SK-N-SH treated with all-trans-retinoic acid at 6 μM for 48 hours (cell line): ENCODE data around the gene ACBD5.
"Not testable (repeated sequence)": the region's sequence is repeated elsewhere in the genome, so short reads cannot be mapped to it uniquely, and the experiment has no call there.

Experiments used
- ATAC-seq: fragments of 200-7000 bp; cut with Tn5 transposase; 3 replicates; pipeline ENCODE4 v1.9.1; 2020; ENCODE audit warnings: mild to moderate bottlenecking, moderate library complexity
- ARNTL ChIP-seq: fragments of 450-650 bp; formaldehyde crosslinking; IDR thresholded peaks from 2 replicates; pipeline ENCODE4 v1.5.0; 2020; ENCODE audit warnings: low read depth, mild to moderate bottlenecking, moderate library complexity, borderline replicate concordance
- BACH2 ChIP-seq: fragments of 250-450 bp; sonication (Bioruptor Pico); IDR thresholded peaks from 2 replicates; pipeline ENCODE4 v1.9.0; 2021; ENCODE audit warnings: mild to moderate bottlenecking, borderline replicate concordance
- CSDC2 ChIP-seq: fragments of 250-450 bp; sonication (Bioruptor Pico); IDR thresholded peaks from 2 replicates; pipeline ENCODE4 v1.5.0; 2020; ENCODE audit warnings: mild to moderate bottlenecking, moderate library complexity
- GLIS3 ChIP-seq: fragments of 250-450 bp; sonication (Bioruptor Pico); IDR thresholded peaks from 2 replicates; pipeline ENCODE4 v1.5.0; 2020; ENCODE audit warnings: mild to moderate bottlenecking, moderate library complexity
- OSR1 ChIP-seq: fragments of 250-450 bp; sonication (Bioruptor Pico); IDR thresholded peaks from 2 replicates; pipeline ENCODE4 v1.8.0; 2022; ENCODE audit warnings: moderate library complexity, mild to moderate bottlenecking, inconsistent platforms
- PPARA ChIP-seq: fragments of 250-450 bp; sonication (Bioruptor Pico); IDR thresholded peaks from 2 replicates; pipeline ENCODE4 v1.5.0; 2020; ENCODE audit warnings: mild to moderate bottlenecking, borderline replicate concordance
- SNAI2 ChIP-seq: fragments of 250-450 bp; sonication (Bioruptor Pico); IDR thresholded peaks from 2 replicates; pipeline ENCODE4 v1.5.0; 2020; ENCODE audit warnings: mild to moderate bottlenecking, moderate library complexity
- TCF4 ChIP-seq: fragments of 250-450 bp; sonication (Bioruptor Pico); IDR thresholded peaks from 2 replicates; pipeline ENCODE4 v1.8.0; 2021; ENCODE audit warnings: mild to moderate bottlenecking, moderate library complexity, borderline replicate concordance
- TOX ChIP-seq: fragments of 250-450 bp; sonication (Bioruptor Pico); IDR thresholded peaks from 2 replicates; pipeline ENCODE4 v1.8.0; 2021; ENCODE audit warnings: mild to moderate bottlenecking, moderate library complexity, borderline replicate concordance
- ZC3H10 ChIP-seq: fragments of 250-450 bp; sonication (Bioruptor Pico); IDR thresholded peaks from 2 replicates; pipeline ENCODE4 v1.5.1; 2021; ENCODE audit warnings: mild to moderate bottlenecking, moderate library complexity
- ZFP3 ChIP-seq: fragments of 250-450 bp; sonication (Bioruptor Pico); IDR thresholded peaks from 2 replicates; pipeline ENCODE4 v1.5.0; 2020; ENCODE audit warnings: mild to moderate bottlenecking, moderate library complexity
- ZFP30 ChIP-seq: fragments of 450-650 bp; formaldehyde crosslinking; IDR thresholded peaks from 2 replicates; pipeline ENCODE4 v1.5.0; 2022; ENCODE audit warnings: mild to moderate bottlenecking, moderate library complexity
- ZNF70 ChIP-seq: fragments of 450-650 bp; formaldehyde crosslinking; IDR thresholded peaks from 2 replicates; pipeline ENCODE4 v1.5.0; 2020; ENCODE audit warnings: mild to moderate bottlenecking, moderate library complexity
- ZNF8 ChIP-seq: fragments of 450-650 bp; formaldehyde crosslinking; IDR thresholded peaks from 2 replicates; pipeline ENCODE4 v1.5.0; 2020; ENCODE audit warnings: mild to moderate bottlenecking, moderate library complexity
- TF ChIP-seq, protein P1 (sequence below): fragments of 250-450 bp; sonication (Bioruptor Pico); IDR thresholded peaks from 2 replicates; pipeline ENCODE4 v1.5.0; 2020; ENCODE audit warnings: mild to moderate bottlenecking, moderate library complexity
- TF ChIP-seq, protein P2 (sequence below): fragments of 250-450 bp; sonication (Bioruptor Pico); IDR thresholded peaks from 2 replicates; pipeline ENCODE4 v1.8.0; 2021; ENCODE audit warnings: low read depth, mild to moderate bottlenecking, moderate library complexity, borderline replicate concordance
- TF ChIP-seq, protein P3 (sequence below): fragments of 250-450 bp; sonication (Bioruptor Pico); IDR thresholded peaks from 2 replicates; pipeline ENCODE4 v1.8.0; 2020; ENCODE audit warnings: mild to moderate bottlenecking, moderate library complexity, borderline replicate concordance
- TF ChIP-seq, protein P4 (sequence below): fragments of 250-450 bp; sonication (Bioruptor Pico); IDR thresholded peaks from 2 replicates; pipeline ENCODE4 v1.5.1; 2021; ENCODE audit warnings: mild to moderate bottlenecking, moderate library complexity

The ACBD5 gene, protein sequence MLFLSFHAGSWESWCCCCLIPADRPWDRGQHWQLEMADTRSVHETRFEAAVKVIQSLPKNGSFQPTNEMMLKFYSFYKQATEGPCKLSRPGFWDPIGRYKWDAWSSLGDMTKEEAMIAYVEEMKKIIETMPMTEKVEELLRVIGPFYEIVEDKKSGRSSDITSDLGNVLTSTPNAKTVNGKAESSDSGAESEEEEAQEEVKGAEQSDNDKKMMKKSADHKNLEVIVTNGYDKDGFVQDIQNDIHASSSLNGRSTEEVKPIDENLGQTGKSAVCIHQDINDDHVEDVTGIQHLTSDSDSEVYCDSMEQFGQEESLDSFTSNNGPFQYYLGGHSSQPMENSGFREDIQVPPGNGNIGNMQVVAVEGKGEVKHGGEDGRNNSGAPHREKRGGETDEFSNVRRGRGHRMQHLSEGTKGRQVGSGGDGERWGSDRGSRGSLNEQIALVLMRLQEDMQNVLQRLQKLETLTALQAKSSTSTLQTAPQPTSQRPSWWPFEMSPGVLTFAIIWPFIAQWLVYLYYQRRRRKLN

DNA sequence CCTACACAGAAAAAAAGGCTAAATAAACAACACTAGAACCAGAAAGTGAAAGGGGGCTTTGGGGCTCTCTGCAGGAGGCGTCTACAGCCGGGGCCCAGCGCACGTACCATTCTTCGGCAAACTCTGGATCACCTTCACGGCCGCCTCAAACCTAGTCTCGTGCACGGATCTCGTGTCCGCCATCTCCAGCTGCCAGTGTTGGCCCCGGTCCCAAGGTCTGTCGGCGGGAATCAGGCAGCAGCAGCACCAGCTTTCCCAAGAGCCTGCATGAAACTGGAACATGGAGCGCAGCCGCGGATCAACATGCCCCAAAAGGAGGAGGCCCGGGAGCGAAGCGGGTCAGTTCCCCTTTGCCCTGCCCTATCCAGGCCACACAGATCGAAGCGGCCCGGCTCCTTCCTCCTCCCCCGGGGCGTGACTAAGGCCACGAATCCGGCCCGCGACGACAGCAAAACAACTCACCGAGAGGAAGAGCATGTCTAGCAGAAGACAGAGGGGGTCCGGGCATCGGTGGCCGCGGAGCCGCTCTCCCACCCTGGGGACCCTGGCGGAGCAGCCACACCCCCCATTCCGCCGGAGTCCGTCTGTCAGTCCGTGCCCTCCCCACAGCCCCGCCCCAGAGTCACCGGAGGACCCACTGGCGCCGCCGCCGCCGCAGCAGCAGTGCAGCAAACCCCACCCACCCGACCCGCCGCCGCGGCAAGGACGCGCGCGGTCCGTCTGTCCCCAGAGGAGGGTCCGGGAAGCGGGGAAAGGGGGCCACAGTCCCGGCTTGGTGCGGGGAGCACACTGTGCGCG lies at the start of gene ACBD5:
TSS of gene ACBD5 (minus strand) at position 586 of the 798 bp plus-strand sequence. CDS start at position 477, 109 bp downstream.
- TF ChIP-seq TOX: no peak
- TF ChIP-seq SNAI2 (CRISPR knock-in tag): no peak
- TF ChIP-seq ARNTL (CRISPR knock-in tag): no peak
- TF ChIP-seq, protein P1, sequence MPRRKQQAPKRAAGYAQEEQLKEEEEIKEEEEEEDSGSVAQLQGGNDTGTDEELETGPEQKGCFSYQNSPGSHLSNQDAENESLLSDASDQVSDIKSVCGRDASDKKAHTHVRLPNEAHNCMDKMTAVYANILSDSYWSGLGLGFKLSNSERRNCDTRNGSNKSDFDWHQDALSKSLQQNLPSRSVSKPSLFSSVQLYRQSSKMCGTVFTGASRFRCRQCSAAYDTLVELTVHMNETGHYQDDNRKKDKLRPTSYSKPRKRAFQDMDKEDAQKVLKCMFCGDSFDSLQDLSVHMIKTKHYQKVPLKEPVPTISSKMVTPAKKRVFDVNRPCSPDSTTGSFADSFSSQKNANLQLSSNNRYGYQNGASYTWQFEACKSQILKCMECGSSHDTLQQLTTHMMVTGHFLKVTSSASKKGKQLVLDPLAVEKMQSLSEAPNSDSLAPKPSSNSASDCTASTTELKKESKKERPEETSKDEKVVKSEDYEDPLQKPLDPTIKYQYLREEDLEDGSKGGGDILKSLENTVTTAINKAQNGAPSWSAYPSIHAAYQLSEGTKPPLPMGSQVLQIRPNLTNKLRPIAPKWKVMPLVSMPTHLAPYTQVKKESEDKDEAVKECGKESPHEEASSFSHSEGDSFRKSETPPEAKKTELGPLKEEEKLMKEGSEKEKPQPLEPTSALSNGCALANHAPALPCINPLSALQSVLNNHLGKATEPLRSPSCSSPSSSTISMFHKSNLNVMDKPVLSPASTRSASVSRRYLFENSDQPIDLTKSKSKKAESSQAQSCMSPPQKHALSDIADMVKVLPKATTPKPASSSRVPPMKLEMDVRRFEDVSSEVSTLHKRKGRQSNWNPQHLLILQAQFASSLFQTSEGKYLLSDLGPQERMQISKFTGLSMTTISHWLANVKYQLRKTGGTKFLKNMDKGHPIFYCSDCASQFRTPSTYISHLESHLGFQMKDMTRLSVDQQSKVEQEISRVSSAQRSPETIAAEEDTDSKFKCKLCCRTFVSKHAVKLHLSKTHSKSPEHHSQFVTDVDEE: no peak
- TF ChIP-seq, protein P2, sequence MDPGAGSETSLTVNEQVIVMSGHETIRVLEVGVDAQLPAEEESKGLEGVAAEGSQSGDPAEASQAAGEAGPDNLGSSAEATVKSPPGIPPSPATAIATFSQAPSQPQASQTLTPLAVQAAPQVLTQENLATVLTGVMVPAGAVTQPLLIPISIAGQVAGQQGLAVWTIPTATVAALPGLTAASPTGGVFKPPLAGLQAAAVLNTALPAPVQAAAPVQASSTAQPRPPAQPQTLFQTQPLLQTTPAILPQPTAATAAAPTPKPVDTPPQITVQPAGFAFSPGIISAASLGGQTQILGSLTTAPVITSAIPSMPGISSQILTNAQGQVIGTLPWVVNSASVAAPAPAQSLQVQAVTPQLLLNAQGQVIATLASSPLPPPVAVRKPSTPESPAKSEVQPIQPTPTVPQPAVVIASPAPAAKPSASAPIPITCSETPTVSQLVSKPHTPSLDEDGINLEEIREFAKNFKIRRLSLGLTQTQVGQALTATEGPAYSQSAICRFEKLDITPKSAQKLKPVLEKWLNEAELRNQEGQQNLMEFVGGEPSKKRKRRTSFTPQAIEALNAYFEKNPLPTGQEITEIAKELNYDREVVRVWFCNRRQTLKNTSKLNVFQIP: no peak
- TF ChIP-seq, protein P3, sequence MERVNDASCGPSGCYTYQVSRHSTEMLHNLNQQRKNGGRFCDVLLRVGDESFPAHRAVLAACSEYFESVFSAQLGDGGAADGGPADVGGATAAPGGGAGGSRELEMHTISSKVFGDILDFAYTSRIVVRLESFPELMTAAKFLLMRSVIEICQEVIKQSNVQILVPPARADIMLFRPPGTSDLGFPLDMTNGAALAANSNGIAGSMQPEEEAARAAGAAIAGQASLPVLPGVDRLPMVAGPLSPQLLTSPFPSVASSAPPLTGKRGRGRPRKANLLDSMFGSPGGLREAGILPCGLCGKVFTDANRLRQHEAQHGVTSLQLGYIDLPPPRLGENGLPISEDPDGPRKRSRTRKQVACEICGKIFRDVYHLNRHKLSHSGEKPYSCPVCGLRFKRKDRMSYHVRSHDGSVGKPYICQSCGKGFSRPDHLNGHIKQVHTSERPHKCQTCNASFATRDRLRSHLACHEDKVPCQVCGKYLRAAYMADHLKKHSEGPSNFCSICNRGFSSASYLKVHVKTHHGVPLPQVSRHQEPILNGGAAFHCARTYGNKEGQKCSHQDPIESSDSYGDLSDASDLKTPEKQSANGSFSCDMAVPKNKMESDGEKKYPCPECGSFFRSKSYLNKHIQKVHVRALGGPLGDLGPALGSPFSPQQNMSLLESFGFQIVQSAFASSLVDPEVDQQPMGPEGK: no peak
- TF ChIP-seq PPARA (CRISPR knock-in tag): no peak
- no peak for TF ChIP-seq ZC3H10
- TF ChIP-seq GLIS3 (CRISPR knock-in tag): no peak
- no peak for TF ChIP-seq ZFP3 (CRISPR knock-in tag)
- no peak for TF ChIP-seq TCF4 (CRISPR knock-in tag)
- TF ChIP-seq CSDC2 (CRISPR knock-in tag): no peak
- TF ChIP-seq, protein P4, sequence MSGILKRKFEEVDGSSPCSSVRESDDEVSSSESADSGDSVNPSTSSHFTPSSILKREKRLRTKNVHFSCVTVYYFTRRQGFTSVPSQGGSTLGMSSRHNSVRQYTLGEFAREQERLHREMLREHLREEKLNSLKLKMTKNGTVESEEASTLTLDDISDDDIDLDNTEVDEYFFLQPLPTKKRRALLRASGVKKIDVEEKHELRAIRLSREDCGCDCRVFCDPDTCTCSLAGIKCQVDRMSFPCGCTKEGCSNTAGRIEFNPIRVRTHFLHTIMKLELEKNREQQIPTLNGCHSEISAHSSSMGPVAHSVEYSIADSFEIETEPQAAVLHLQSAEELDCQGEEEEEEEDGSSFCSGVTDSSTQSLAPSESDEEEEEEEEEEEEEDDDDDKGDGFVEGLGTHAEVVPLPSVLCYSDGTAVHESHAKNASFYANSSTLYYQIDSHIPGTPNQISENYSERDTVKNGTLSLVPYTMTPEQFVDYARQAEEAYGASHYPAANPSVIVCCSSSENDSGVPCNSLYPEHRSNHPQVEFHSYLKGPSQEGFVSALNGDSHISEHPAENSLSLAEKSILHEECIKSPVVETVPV (CRISPR knock-in tag): no peak
- no peak for TF ChIP-seq OSR1 (CRISPR knock-in tag)
- TF ChIP-seq BACH2 (CRISPR knock-in tag): no peak
- TF ChIP-seq ZNF70: no peak

DNA sequence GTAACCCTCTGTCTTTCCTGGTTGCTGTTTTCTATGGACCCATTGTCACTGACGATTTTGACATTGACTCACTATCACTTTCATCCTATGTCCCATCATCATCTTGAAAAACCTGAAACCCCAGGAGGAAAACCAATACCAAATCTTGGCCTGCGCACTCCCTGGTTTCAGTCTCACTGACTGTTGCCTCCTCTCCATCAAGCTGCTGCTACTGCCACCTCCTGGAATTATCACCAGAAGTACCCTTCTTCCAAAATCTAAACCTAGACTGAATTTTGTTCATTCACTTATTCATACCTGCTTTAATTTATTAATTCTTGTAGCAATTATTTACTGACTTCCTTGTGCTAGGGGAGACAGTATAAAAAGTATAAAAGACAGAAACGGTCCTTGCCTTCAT lies 44.5 kb upstream of the ACBD5 start:
- TF ChIP-seq GLIS3 (CRISPR knock-in tag) (no peak), SNAI2 (CRISPR knock-in tag) (no peak), ZFP30 (no peak), TOX (no peak), BACH2 (CRISPR knock-in tag) (no peak), ZC3H10 (no peak), ARNTL (CRISPR knock-in tag) (no peak)
- TF ChIP-seq, protein P4 (CRISPR knock-in tag): no peak
- ATAC-seq: peak; percentile 37; the same call in 1 of the 3 replicates

More for the DNA sequence above, at the start of gene ACBD5:
- peak; percentile 77 for ATAC-seq

DNA sequence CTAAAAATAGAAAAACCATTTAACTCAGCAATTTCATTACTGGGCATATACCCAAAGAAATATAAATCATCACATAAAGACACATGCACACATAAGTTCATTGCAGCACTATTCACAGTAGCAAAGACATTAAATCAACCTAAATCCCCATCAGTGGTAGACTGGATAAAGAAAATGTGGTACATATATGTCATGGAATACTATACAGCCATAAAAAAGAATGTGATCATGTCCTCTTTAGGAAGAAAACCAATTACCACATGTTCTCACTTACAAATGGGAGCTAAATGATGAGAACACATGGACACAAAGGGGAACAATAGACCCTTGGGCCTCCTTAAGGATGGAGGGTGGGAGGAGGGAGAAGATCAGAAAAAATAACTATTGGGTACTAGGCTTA lies 36.0 kb upstream of the ACBD5 start:
- ATAC-seq: no peak
- TF ChIP-seq ZNF8 (CRISPR knock-in tag) (peak; percentile 81), GLIS3 (CRISPR knock-in tag) (no peak), ZFP3 (CRISPR knock-in tag) (no peak)

DNA sequence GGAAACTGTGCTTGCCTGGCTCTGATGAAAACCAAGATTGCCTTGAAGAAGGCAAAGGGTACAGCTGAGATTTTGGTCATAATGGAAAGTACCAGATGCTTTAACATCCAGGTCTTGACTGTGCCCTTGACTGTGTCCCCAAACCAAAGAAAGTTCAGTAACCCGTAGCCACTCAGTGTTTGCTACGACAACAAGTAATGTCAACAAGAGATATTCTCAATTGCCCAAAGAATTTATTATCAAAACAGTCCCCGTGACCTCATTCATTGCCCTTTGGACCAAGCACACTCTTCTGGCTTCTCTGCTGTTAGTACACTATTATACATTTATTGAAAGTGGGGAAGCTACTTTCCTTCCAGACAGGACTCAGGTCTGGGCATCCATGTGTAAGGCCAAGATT lies 25.4 kb upstream of the ACBD5 start:
- not testable (repeated sequence) for ATAC-seq

DNA sequence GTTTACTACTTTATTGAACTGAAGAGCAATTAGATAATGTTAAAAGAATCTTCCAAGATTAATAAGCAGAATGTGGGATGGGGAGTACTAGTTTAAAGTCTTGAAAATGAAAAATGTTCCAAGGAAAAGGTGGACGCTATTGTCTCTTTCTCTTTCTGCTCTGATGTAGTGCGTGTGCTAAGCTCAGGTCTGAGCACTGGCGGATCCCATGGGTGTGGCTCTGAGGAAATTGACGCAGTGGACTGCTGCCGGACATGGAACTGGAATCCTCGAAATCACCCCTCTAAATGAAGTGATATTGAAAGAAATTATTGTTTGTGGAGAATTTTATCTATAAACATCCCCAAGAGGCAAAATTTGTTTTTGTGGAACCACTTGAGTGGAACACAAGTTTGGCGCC lies 22.2 kb upstream of the ACBD5 start:
- ATAC-seq: not testable (repeated sequence)
